Bronchus fibroblast of lung (primary cell): ENCODE data around the gene EIF2AK2. TPM values are rescaled to one million over a fixed set of nuclear protein-coding genes. Genes with fewer than 3 reads are reported as not detected.

Source experiments
- total RNA-seq: library from RNA; depleted of rRNA; stranded (reverse); fragments of >200 nt; gene quantifications from 2 replicates; pipeline ENCODE4 v1.2.3, GENCODE V29; 2015

The EIF2AK2 gene
- total RNA-seq: 15.1 and 16.6 TPM in 2 replicates

GRCh38 chr2:37156857-37157714 lies at the start of gene EIF2AK2:
EIF2AK2 (minus strand) TSS chr2:37156980; CDS start chr2:37147806, 9,174 bp downstream.

GRCh38 chr2:37196320-37197195 lies 39.8 kb upstream of the EIF2AK2 start, which contains the start of gene CEBPZOS:
CEBPZOS (plus strand) TSS chr2:37196496; CDS start chr2:37199705, 3,209 bp downstream.

GRCh38 chr2:37188570-37188969 lies 31.8 kb upstream of the EIF2AK2 start, which contains the start of gene SULT6B1:
SULT6B1 (minus strand) TSS chr2:37188670; CDS start chr2:37188640, 30 bp downstream.

GRCh38 chr2:37083873-37084794 lies 72.6 kb downstream of the EIF2AK2 start, which contains the start of the genes GPATCH11 and HEATR5B:
GPATCH11 (plus strand) TSS chr2:37084518; CDS start chr2:37088382, 3,864 bp downstream.
HEATR5B (minus strand) TSS chr2:37084372; CDS start chr2:37083414, 958 bp downstream.

Other genes starting within 250 kb of the EIF2AK2 start
- 5.1 and 6.4 TPM in 2 replicates for gene STRN, start 190.4 kb downstream of the EIF2AK2 start, total RNA-seq
- gene HEATR5B, start 72.6 kb downstream of the EIF2AK2 start, total RNA-seq: 10.0 and 10.6 TPM in 2 replicates
- 4.8 and 6.7 TPM in 2 replicates for gene GPATCH11, start 72.5 kb downstream of the EIF2AK2 start, total RNA-seq
- gene SULT6B1, start 31.7 kb upstream of the EIF2AK2 start, total RNA-seq: not detected in 2 replicates
- gene CEBPZOS, start 39.5 kb upstream of the EIF2AK2 start, total RNA-seq: 16.5 TPM in 2 replicates
- gene CEBPZ, start 74.6 kb upstream of the EIF2AK2 start, total RNA-seq: 19.3 and 24.9 TPM in 2 replicates
- 10.6 and 12.3 TPM in 2 replicates for gene NDUFAF7, start 74.7 kb upstream of the EIF2AK2 start, total RNA-seq
- 22.6 and 31.1 TPM in 2 replicates for gene PRKD3, start 167.9 kb upstream of the EIF2AK2 start, total RNA-seq
- gene QPCT, start 187.7 kb upstream of the EIF2AK2 start, total RNA-seq: 1.0 and 1.5 TPM in 2 replicates